HK-2 (cell line): Measurements from ENCODE around the gene PYROXD2.

Experiments used
- DNase-seq: peaks from one replicate; pipeline ENCODE4 v3.0.0-alpha.2; 2018; ENCODE audit not compliant: unreplicated experiment

The PYROXD2 gene

DNA sequence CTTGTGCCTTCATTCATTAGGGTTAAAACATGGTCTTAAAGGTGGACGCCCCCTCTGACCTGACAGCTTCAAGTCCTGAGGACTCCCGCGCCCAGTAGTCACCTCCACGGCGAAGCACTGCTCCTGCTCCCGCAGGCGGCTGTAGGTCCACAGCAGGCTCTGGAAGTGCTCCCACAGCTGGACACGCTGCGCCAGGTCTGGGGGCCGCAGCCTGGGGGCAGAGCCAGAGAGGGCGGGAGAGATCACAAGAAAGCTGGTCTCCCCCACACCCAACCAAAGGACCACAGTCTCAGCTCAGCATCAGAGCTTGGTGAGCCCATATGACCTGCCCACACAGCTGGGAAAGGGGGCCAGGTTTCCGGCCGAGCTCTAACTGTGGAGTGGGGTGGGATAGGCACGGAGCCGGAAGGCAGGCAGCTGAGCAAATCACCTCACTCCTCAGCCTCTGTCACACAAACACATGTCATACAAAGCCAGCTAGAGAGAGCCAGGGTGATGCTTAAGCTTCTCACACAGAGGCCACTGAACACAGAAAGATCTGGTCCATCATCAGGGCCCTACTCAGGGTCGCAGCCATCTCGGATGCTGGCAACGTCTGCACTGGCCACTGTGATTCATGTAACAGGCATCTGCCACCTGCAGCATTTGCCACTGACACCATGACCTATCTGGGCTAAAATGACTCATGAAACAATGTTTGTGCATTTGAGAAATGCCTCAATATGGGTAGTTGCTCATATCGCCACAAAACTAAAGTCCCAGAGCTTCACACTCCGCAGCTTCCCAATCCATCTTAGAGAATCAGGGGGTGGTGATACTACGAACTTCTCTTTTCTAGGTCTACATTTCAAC lies 19.1 kb upstream of the PYROXD2 start:
- peak; percentile 60 for DNase-seq

- DNase-seq = no peak
Measured at GRCh38 chr10:98433371-98433770, 18.4 kb upstream of the PYROXD2 start.

GRCh38 chr10:98432330-98432729 lies 17.3 kb upstream of the PYROXD2 start:
- DNase-seq = no peak

GRCh38 chr10:98431016-98431415 lies 16.0 kb upstream of the PYROXD2 start:
- DNase-seq = peak; percentile 57

- DNase-seq = no peak
Measured at GRCh38 chr10:98430427-98430826, 15.4 kb upstream of the PYROXD2 start.

- DNase-seq = no peak
Measured at GRCh38 chr10:98429320-98430072, 14.5 kb upstream of the PYROXD2 start.

DNA sequence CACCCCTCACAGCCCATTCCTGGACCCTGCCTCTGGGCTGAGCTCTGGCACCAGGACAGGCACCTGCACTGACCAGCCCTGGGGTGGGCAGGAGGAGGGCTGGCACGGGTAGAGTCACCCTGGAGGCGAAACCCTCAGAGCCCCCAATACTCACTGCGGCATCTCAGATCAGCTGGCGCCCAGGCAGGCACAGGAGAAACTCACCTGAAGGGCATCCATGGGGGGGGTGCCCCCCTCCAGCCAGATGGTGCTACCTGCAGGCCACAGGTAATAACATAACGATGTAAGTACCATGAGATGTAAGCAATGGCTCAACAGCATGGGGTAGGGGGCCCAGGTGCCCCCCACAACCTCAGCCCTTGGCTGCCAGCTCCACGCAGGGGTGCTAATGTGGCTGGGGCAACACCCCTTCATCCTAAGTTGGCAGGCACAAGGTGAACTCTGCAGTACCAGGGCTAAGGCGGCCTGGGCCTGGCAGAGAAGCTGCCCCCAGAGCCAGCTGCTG lies 12.1 kb upstream of the PYROXD2 start:
- DNase-seq = no peak

DNA sequence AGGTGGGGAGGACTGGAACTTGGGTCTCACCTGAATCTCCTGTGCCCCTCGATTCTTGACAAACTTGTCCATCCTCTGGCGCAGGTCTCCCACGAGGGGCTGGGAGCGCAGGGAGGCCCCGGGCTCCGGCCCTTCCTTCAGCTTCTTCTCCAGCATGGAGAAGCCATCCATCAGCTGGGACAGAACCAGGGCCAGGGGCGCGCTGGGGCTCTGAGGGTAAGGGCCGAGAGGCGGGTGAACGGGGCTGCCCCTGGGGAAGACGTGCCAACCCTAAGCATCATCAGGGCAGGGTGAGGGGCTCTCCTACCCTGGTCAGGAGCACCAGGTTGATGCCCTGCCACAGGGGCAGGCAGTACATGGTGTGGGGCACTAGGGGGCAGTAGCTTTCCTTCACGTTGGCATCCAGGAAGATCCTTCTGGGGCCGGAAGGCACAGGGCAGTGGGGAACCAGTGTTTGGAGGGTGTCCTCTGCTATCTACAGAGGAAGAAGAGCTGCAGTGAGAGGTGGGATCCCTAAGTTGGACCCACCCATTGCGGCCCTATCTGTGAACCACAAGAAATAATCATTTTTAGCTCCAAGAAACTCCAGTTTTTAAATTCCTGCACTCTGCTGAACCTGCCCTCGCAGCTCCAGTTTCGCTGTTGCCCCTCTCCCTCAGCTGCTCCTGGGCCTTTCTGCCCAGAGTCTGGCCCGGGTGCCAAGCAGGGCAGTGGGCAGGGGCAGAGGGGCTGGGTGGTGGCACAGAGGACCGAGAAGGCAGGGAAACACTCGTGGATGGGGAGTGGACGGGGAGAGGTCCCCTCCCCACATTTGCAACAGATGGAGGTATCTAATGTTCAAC lies 10.8 kb upstream of the PYROXD2 start:
- DNase-seq = peak; percentile 72

DNA sequence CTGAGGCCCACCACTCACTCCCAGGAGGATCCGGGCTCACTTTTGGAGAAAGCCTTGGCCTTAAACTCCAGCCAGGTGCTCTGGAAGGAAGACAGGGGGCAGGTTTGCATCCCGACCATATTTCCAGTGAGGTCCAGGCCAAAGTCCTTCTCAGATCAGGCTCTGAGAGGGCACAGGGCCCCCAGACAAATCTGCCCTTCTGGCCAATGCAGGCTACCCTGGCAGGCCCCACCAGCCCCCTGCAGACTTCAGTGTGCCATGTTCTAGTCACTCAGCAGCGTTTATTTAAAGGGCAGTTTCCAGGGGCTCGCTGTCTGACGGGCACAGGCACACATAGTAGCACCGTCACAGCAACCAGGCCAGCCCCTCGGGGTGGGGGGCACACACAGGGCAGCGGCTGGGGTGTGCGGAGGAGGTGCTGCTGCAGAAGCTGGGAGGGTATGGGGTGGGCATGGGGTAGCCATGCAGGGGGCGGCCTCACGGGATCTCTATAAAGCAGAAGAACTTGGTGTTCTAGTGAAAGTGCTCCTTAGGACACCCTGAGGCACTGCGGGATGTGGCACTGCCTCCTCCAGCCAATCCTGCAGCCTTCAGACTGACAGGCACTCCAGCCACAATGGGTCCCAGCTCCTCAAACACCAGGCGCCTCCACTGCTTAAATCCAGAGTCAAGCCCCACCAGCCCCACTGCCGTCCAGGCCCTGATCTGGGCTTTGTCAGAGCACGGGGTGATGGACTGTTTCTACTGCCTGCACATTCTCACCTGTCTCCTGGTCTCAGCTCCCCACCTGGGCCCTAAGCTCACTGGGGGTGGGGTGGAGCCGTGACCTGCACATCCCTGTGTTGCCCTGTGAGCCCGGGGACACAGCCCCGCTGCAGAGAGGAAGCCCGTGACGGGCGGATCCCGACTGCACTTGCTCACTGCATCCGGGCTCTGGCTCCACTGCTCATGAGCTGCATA lies 9.6 kb upstream of the PYROXD2 start:
- DNase-seq = no peak

- no peak for DNase-seq
Measured at GRCh38 chr10:98423691-98424120, 8.7 kb upstream of the PYROXD2 start.

DNA sequence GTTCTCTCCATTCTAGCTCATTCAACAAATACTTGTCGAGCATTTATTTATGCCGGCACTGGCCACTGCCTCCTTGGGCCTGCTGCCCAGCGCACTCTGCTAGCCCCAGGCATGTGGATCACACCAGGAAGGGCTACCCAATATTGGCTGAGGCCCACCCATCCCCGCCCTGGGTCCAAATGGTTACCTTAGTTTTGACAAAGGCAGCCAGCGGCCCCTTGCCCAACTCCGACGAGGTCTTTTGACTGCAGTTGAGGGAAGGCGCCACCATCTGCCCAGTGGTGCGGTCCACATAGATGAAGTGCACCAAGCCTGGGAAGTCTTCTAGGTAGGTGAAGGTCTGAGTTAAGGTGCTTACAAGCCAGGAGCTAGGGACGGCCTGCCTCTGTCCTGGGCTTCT lies 7.2 kb upstream of the PYROXD2 start:
- no peak for DNase-seq

GRCh38 chr10:98420786-98421185 lies 5.8 kb upstream of the PYROXD2 start:
- DNase-seq = no peak

DNA sequence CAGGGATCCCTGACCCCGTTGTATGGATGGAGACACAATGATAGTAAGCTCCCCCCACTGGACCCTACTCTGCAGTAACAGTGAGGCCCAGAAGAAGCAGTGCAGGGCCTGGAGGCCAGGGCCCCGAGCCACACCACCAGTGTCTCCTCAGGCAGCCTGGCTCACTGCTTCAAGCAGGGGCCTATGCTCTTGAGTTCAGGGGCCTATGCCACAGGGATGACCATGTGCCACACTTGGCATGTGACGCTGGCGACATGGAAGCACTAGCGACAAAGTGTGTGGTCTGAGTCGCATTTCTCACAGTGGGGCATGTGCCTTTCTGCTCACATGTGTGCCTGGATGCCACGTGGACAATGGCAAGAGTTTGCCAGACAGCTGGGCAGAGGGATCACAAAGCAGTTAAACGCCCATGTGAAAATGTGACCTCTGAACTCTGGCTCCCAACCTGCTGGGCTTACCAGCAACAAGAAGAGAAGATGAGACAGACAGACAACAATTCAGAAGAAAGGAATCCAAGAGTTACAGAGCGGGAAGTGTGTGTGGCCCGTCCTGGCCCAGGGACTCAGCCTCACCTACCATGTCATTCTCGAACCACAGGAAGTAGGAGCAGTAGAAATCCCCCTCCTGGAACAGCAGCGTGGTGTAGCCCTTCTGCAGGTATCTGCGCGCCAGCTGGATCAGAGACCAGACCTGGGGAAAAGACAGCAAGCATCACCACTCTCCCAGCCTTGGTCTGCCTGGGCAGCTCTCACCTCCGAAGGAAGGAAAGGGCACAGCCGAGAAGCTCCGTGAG lies 4.7 kb upstream of the PYROXD2 start:
- no peak for DNase-seq

DNA sequence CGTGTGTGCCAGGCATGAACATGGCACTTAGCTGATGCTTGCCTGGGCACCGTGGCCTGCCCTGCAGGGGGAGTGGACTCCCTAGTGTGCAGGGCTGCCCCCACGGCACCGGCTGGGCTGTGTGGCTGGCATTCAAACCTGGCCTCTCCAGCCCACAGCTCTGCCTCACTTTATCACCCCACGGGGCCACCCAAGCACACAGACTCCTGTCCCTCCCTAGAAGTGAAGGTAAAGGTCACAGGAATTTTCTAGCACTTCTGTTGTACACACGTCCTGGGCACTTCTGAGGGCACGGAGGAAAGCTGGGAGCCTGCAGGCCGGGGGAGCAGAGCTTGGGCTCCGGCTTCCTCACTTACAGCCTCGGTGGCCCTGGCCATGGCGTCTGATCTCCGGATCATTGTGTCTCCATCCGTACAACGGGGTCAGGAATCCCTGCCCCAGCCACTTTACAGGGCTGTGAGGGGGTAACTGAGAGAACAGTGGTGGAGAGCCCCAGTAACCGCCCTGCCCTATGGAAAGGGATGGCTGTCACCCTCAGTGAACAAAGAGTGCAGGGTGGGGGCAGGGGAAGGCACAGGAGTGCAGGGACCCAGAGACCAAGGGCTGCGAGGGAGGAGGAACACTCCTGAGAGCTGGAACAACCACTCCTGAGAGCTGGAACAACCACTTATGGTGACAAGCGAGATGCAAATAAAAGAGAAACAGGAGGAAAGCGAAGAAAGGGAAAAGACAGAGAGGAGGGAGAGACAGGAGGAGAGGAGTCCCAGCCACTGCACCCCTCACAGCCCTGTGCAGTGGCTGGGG lies 3.9 kb upstream of the PYROXD2 start:
- no peak for DNase-seq

GRCh38 chr10:98417973-98418664 lies 3.1 kb upstream of the PYROXD2 start:
- no peak for DNase-seq

- DNase-seq = no peak
Measured at GRCh38 chr10:98417481-98417959, 2.5 kb upstream of the PYROXD2 start.

DNA sequence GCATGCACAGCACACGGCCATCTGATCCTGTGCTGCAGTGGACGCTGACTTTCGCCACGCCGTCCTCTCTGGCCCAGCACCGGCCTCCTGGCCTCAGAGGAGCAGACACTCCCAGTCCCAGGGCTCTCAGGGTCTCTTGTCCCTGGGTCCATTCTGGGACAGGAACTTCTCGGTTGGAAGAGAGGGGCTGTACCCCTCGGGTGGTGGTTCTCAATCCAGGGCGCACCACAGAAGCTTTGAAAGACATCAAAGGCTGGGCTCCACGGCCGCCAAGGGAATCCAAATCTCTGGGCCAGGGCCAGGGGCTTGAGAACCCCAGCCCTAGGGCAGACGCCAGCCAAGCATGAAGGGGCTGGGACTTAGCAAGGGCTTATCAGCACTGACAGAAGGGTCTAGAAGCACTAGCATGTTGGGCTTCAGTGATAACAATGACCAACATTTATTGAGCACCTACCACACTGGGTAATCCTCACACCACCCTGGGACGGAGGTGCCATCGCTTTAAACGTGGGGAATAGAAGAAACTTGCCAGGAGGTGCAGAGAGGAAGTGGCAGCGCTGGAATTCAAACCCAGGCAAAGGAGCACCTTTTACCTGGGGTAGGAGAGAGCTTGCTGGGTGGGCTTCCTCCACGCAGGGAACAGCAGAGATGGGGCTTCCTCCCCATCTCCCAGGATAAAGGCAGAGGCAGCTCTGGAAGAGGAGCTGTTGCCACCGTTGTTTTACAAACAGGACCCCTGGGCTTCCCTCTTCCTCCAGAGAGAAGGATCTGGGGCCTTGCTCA lies 1.8 kb upstream of the PYROXD2 start:
- DNase-seq = no peak

DNA sequence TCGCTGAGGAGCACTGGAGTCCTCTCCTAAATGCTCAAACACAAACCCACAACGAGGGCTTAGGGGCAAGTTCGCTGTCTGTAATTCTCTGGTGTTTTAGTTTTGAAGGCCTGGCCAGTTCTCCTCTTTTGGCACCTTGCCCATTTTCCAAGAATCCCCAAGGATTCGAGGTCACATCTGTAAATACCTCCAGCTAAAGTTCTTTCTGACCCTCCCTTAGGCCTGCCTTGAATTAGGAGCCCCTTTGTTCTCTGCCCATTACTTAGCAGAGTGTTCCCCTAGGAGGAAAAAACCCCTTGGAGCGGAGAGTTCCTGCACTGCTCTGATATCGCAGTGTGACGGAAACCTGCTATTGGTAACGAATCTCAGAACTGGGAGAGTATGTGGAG lies 743 bp upstream of the PYROXD2 start:
- DNase-seq = no peak
